H1 (cell line): ENCODE data around the gene KIAA1328. TPM values are rescaled to one million over a fixed set of nuclear protein-coding genes. Genes with fewer than 3 reads are reported as not detected.

Source experiments
- CBX8 ChIP-seq: fragments of 300-800, 300-1000 bp; sonication (generic); IDR thresholded peaks from 2 replicates; pipeline ENCODE4 v1.7.1; 2016; ENCODE audit warnings: low read depth, low read length, borderline replicate concordance
- HDAC6 ChIP-seq: IDR thresholded peaks from one replicate; pipeline ENCODE4 v1.7.1; 2012; ENCODE audit warnings: low read depth, mild to moderate bottlenecking, inconsistent platforms, low read length, moderate library complexity
- JUN ChIP-seq: IDR thresholded peaks from 2 replicates; pipeline ENCODE4 v1.6.1; 2011; ENCODE audit warnings: low read depth, mild to moderate bottlenecking, improper control_type of control experiment, low read length
- KDM5A ChIP-seq: fragments of 200-600 bp; IDR thresholded peaks from 2 replicates; pipeline ENCODE4 v1.7.1; 2012; ENCODE audit warnings: mild to moderate bottlenecking, low read length, inconsistent platforms, mixed read lengths
- RAD21 ChIP-seq, 2 experiments: IDR thresholded peaks in 1 of 2; conservative IDR thresholded peaks in 1 of 2; 2 replicates each; pipeline ENCODE4 v1.6.1; 2011; ENCODE audit warnings: low read depth in 2 of 2, low read length in 2 of 2, improper control_type of control experiment in 1 of 2, inconsistent platforms in 1 of 2, mild to moderate bottlenecking in 1 of 2, moderate library complexity in 1 of 2
- RFX5 ChIP-seq: IDR thresholded peaks from 2 replicates; pipeline ENCODE4 v1.6.1; 2011; ENCODE audit warnings: low read depth, low read length, improper control_type of control experiment, borderline replicate concordance
- SRF ChIP-seq: IDR thresholded peaks from 2 replicates; pipeline ENCODE4 v1.6.1; 2011; ENCODE audit warnings: mild to moderate bottlenecking, low read depth, low read length, moderate library complexity
- polyA plus RNA-seq, 7 experiments: library from polyadenylated mRNA; depleted of rRNA in 3 of 7; stranded (reverse) in 5 of 7; unstranded in 2 of 7; fragments of >200 nt in 5 of 7; fragments of 200-250 nt in 2 of 7; gene quantifications; 1 replicate in 5 of 7; 2 replicates in 1 of 7; 4 replicates in 1 of 7; pipeline versions ENCODE4 v1.2.1 to v1.2.3, GENCODE V29; 2011 to 2013; ENCODE audit warnings: missing spikeins in 2 of 7, mixed read lengths in 2 of 7
- total RNA-seq: library from RNA; stranded (reverse); fragmentation: NEBNext Ultra II Directional; extraction: Animal tissue kit (Norgen Biotek cat#: 25700); gene quantifications from 2 replicates; pipeline ENCODE4 v1.2.1, GENCODE V29; 2021
- TF ChIP-seq, protein P1 (sequence below): IDR thresholded peaks from 2 replicates; pipeline ENCODE4 v1.6.1; 2012; ENCODE audit warnings: low read length, inconsistent platforms

Gene KIAA1328
- total and polyA plus RNA-seq, 2 of the 8 experiments (the other 6 are each of a cell fraction or from before 2014, with no cell fraction given), result 2.6 to 5.7 TPM

DNA sequence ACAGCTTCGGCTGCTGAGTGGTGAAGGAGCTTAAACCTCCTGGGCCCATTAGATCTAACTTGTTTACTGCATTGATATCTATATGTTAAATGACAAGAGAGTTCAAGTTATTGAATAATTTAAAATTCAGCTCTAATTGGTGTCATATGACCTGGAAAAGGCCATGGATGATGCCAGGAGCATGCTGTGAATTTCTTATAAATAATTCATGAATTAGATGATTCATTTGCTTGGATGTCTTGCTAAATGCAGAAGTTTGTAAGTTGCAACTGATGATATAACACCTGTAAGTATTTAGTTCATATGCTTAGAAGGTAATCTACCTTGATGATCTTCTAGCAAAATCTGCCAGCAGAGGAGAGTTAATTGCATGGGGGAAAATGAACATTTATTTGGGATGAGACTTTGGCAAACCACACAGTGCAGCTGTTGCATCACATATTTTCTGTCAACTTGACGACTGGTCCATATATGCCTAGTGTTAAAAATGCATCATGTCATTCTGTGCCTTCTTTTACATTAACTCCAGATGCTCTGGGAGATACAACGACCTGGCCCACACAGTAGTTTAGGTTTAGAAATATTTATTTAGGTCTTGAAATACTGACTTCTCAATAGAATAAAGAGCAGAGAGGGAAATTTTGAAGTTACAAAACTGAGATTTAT lies 226.3 kb downstream of the KIAA1328 start (continued):
- TF ChIP-seq KDM5A (no peak), HDAC6 (no peak), RFX5 (no peak), SRF (no peak), RAD21 (IDR thresholded peaks at IDR 0.05 in 1 of 2, conservative IDR thresholded peaks at IDR 0.05 in 1 of 2; ENCODE audit: low read depth in 2 of 2, low read length in 2 of 2) (no peak), JUN (no peak), CBX8 (no peak)
- TF ChIP-seq, protein P1, sequence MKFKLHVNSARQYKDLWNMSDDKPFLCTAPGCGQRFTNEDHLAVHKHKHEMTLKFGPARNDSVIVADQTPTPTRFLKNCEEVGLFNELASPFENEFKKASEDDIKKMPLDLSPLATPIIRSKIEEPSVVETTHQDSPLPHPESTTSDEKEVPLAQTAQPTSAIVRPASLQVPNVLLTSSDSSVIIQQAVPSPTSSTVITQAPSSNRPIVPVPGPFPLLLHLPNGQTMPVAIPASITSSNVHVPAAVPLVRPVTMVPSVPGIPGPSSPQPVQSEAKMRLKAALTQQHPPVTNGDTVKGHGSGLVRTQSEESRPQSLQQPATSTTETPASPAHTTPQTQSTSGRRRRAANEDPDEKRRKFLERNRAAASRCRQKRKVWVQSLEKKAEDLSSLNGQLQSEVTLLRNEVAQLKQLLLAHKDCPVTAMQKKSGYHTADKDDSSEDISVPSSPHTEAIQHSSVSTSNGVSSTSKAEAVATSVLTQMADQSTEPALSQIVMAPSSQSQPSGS, result no peak
